Activated CD4-positive, alpha-beta T cell treated with anti-CD3 and anti-CD28 coated beads, Interleukin-10, Interleukin-2, amounts not matched to agents 100 ng/mL and 50 ng/mL, durations not matched to agents 16 hours and 8 hours (primary cell): ENCODE measurements around the gene MUL1.
"Not testable (repeated sequence)": the region's sequence is repeated elsewhere in the genome, so short reads cannot be mapped to it uniquely, and the experiment has no call there.

Experiments
- DNase-seq: peaks from one replicate; pipeline ENCODE4 v3.0.0-alpha.2; 2020

MUL1 gene

DNA sequence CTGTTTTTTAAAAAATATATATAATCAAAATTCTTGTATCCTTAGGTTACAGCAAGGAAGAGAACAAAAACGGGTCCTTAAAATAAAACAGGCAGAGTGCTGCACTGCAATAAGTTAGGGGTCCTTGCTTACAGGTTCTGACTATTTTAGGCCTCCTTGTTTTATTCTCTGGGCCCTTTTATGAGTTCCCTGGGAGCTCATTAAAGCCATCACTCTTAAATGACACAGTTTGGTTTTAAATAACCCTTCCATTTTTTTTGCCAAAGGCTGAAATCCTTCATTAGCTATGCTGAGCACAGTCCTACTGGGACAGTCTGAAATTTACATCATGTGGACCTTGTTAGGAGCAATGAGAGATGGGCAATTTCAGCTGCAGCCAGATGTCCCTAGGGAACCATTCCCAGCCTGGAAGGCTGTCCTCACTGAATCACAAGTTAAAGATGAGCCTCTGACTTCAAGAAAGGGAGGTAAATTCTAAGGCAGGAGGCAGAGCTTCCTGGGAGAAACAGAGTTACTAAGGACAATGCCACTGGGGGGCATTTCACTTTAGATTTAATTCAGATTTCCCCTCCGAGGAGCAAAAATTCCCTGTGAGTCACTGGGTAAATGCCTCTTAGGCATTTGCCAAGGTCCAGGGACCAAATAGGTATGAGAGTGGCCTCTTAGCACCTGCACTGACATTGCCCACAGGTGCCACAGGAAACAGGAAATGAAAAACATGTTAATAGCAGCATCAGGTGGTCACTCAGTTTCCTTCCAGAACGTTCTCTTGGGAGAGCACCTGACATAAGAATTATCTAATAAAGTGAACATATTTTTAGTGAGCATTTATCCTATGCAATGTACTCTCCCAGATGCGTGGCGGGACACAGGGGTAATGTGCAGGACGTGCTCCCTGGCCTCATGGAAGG is 3.8 kb upstream of the MUL1 start:
- DNase-seq, result no peak

DNA sequence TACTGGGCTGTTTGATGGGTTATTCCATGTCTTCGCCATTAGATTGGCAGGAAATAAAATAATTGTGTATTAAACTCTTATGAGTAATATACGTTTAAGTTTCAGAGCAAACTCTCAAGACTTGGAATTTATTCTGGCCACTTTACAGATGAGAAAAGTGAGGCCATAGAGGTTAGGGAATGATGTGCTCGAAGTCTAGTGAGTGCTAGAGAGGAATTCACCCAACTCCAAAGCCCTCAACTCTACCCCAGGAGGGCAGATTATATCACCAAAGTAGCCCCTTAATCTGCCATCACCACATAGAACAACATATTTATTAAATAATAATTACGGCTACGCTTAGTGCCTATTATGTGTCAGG is 440 bp upstream of the MUL1 start:
- no peak for DNase-seq

DNA sequence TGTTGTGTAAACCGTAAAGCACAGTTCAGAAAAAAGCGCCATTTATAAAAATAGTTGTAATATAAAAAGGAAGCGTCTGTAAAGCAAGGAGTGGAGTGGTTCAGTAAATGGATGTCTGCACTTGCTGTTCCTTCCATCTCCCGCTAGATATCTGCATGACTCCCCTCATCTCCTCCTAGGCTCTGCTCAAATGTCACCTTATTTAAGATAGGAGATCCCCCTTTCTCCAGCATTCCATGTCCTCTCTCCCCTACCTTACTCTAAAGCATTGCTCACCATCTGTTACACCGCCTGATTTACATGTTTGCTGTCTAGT is 745 bp downstream of the MUL1 start:
- no peak for DNase-seq

DNA sequence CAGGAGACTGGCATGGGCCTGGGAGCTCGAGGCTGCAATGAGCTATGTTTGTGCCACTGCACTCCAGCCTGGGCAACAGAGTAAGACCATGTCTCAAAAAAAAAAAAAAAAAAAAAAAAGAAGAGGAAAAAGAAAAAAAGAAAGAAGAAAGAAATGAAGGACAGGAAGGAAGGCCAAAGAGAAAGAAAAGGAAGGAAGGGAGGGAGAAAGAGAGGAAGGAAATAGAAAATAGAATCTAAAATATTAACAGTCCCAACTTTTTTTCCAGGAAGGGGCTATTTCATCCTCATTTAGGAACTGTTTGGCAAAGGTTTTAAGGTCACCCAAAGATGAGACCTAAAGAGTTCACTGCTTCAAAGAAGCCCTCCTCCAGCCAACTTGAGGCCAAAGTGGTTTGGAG is 2.5 kb downstream of the MUL1 start:
- DNase-seq, result no peak

DNA sequence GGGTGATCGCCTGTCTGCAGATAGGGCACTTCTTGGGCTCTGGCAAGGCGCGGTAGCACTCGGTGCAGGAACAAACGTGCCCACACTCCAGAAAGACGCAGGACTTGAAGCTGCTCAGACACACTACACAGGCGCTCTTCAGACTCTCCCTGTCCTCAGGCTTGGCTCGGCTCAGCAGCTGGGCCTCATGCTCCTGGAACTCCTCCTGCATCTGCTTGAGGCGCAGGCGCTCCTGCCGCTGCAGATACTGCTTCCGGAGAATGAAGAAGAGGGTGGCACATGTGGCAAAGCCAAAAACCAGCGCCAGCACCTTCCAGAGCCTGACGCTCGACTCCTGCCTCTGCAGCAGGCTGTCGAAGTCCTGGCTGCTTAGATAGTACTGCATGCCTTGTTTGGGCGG is 7.2 kb downstream of the MUL1 start:
- DNase-seq, result no peak

DNA sequence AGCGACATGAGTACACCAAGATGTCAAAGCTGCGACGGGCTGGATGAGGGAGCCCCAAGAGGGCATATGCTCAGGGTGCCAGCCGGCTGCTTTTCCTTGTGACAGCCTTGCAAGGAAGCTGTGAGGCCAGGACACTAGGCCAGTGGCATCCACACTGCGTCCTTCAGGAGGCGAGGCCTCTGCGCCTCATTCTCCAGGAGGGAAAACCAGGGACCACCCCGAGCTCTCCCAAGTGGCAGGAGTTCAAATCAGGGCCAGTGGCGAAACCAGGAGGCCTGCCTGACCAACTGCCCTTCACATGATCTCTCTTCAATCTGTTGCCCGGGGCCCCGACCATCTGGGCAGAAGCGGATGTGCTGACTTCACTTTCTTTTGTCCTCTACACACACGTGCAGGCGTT is 8.2 kb downstream of the MUL1 start:
- no peak for DNase-seq

DNA sequence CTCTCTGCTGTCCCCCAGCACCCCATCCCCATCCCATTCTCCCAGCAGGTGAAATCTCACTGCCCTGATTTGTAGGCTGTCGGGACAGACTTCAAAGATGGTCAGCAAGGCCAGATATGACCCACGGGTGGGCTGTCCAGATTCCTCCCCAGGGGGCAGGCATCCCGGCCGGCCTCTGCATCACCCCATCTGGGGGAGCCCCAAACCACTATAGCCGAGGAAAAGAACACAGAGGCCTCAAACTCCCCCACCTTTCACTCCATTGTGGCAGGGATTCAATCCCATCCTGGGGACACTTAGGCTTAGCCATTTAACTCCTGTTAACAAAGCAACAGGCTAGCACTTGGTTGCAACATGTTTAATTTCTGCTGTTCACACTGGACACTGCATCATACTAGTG is 8.8 kb downstream of the MUL1 start:
- DNase-seq, result no peak

DNA sequence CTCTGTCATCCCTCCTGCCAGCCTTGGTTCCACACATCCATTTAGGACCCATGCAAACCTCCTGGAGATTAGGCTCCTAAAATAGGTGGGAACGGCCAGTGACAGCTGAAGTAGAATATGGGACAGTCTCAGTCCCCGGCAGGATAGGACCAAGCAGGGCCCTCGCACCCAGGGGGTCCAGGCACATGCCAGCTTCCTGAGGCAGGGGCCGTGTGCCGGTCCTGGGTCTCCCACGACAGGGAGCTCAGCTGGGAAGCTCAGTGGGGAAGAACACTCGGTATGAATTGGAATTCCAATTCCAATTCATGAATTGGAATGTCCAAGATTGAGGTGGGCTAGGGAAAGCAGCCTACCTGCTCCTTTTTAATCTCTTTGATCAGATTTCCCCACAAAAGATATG is 9.8 kb downstream of the MUL1 start:
- no peak for DNase-seq

DNA sequence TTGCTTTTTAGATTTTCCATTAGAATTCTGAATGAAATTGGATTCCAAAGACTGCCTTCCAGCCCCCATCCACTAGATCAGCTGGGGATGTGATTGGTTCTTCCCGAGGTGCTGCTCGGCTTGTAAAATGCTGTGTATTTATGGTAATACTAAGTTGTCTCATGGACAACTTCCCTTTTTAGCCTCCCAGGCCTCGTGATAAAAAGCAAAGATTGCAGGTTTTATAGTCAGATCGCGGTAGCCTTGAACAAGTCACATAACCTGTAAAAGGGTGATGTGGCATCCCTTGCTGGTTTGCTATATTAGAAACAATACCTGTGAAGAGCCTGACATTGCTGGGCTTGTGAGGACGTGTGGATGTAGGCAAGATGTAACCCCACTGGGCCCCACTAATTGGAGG is 10.4 kb downstream of the MUL1 start:
- no peak for DNase-seq

DNA sequence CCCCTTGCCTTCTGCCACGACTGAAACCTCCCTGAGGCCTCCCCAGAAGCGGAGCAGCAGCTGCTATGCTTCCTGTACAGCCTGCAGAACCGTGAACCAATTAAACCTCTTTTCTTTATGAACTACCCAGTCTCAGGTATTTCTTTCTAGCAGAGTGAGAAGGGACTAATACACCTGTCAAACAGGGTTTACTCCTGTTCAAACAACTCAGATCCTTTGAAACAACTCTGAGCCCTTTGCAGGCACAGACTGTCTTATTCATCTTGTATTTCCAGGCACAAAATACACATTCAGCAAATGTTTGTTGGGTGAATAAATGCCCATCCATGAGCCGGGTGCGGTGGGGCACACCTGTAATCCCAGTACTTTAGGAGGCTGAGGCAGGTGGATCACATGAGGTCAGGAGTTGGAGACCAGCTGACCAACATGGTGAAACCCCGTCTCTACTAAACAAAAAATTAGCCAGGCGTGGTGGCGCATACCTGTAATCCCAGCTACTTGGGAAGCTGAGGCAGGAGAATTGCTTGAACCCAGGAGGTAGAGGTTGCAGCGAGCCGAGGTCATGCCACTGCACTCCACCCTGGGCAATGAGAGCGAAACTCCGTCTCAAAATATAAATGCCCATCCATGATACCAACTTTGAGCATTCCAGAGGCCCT is 11.1 kb downstream of the MUL1 start:
- not testable (repeated sequence) for DNase-seq

DNA sequence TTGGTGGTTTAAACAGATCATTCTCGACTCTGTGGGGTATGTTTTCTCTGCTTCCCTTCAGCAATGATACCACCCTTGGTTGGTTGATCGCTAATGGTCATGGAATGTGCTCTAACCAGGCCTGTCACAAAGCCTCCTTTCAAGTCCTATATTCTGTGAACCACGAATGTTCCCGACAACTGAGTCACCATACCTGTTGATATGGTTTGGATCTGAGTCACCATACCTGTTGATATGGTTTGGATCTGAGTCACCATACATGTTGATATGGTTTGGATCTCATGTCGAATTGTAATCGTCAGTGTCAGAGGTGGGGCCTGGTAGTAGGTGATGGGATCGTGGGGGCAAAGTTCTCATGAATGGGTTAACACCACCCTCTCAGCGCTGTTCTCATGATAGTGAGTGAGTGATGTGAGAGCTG is 11.7 kb downstream of the MUL1 start:
- peak; percentile 67 for DNase-seq

DNA sequence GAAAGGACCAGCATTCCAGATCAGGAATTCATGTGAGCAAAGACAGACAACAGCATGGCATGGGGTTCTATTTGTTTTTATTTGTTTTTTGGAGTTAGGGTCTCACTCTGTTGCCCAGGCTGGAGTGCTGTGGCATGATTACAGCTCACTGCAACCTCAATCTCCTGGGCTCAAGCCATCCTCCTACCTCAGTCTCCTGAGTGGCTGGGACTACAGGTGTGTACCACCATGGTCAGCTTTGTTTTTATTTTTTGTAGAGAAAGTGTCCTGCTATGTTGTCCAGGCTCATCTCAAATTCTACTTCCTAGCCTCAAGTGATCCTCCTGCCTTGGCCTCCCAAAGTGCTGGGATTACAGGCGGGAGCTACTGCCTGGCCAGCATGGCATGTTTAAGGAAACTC is 12.3 kb downstream of the MUL1 start:
- DNase-seq, result no peak

DNA sequence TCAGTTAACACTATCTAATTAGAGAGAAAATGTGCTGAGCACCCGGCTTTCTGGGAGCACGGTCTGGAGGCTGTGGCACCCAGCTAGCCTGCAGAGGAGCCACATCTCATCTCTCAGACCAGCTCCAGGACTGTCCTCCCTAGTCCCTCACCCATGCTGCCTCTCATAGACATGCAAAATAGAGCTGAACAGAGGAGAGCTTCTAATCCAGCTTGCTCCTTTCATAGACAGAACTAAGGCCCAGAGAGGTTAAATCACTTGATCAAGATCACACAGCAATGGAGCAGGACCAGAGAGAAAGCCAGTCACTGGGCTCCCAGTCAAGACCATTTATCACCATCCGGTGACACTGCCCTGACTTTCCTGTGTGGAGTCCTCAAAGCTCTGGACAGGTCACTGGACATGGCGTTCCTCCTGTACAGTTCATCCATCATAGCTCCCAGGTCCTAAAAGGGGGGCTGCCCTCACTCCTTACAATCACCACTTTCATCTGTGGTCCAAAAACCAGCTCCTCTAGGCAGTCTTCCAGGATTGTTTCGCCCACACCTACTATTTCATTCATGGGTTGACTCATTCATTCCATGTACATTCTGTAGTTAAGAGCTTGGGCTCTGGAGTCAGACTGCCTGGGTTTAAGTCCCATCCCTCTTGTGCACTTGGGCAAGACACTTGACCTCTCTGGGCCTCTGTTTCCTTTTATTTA is 13.2 kb downstream of the MUL1 start:
- DNase-seq, result no peak

DNA sequence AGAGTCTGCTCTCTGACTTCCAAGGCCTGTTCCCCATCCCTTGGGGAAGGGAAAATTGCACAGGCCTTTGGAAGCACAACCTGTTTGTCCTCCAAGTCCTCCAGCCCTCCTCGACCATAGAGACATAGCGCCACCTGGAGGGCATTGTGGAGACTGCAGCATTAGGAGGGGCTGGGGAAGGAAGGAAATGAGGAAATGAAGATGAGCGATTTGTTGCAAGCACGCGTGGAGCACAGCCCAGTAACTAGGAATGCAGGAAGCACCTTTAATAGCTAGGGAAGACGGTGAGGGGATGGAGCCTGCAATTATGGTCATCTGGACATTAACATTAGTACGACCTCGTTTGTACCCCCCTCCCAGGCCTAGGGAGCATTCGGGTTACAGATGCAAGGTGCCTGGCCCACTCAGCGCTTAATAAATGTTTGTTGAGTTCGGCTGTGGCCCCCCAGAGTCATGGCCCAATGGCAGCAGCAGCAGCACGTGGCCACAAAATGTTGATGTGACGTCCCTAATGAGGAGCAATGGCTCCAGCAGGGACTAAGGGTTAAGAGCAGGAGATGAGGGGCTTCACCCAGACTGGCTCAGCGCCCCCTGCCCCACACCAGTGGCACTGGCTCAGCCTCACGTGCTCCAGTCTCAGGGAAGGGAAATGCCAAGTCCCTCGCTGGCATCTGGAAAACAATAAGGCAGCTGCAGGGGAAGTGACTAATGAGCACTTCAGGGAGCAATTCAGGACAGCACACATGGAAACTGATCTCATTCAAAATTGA is 13.9 kb downstream of the MUL1 start:
- DNase-seq, result peak; percentile 83

DNA sequence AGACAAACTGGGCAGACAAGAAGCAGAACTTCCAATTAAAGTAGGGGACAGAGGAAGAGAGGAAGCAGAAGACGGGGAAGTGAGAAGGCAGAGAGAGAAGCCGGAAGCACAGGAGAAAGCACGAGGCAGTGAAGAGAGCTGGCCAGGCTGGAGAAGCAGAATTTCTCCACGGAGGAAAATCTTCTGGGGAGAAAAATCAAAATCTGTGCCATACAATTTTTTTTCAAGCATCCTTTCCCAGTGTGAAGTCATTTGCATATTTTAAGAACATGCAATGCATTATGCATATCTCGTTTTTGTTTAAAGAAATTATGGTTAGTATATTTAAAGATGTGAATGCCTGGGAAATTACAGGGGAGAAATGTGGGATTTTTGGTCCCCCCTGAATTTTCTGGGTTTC is 14.6 kb downstream of the MUL1 start:
- no peak for DNase-seq

DNA sequence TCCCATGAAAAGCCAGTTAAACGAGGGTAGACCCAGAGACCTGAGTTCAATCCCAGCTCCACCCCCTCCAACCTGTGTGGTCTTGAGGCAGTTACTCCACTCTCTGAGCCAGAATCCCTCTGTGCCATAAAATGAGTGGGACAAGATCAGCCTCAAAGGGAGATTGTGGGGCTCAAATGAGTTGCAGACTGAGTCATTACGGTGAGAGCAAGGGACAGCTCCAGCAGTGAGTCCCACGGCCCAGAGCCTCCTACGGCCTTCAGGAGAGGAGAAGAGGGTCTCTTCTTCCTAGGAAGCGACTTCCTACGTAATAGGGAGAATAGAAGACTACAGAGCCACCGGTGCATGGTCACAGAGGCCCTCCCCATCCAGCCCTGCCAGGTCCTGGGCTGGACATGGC is 15.2 kb downstream of the MUL1 start:
- no peak for DNase-seq

DNA sequence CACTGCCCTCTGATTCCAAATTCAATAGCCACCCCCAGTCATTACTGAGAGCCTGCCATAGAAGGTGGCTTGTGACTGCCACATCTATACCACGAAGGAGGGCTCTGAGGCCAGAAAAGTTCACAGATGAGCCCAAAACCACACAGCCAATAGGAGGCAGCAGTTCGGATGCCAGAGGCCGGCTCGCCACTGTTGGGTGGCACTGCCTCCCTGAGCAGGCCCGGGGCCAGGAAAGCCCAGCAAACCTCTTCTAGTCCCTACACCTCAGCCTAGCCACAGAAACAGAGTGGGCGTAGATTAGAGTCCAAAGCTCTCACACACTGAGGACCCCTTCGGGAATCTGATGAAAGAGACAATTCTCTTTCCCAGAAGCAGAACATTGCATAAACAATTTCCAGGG is 16.1 kb downstream of the MUL1 start:
- no peak for DNase-seq

DNA sequence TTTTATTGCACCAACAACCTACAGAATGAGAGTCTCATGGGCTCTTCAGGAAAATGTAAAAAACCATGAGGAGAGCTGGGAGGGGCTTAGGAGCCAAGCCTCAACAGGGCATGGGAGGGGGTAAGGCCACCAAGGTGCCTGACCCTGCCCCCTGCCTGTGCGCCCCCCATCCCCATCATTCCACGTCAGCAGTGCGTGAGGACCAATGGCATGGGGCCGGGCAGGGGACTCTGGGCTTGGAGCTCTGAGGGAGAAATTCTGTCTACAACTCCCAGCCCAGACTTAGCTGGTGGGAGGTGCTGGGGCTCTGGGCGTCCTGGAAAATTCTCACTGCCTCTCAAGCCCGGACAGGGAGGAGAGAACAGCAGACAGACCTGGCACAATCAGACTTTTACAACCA is 16.8 kb downstream of the MUL1 start:
- no peak for DNase-seq

DNA sequence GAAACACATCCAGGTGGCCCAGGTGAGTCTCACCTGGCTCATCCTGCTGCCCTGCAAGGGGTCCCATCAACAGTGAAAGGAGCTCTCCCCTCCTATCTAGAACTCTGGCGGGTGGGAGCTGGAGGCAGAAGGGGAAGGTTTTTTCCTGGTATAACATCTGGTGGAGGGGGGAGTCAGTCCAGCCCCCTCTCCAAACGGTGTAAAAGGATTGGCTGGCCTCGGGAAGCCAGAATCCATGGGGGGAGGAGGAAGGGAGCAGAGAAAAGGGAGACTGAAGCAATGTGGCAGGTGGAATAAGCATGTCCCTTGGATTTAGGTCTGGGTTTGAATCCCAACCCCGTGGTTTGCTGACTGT is 20.7 kb downstream of the MUL1 start:
- DNase-seq, result no peak

DNA sequence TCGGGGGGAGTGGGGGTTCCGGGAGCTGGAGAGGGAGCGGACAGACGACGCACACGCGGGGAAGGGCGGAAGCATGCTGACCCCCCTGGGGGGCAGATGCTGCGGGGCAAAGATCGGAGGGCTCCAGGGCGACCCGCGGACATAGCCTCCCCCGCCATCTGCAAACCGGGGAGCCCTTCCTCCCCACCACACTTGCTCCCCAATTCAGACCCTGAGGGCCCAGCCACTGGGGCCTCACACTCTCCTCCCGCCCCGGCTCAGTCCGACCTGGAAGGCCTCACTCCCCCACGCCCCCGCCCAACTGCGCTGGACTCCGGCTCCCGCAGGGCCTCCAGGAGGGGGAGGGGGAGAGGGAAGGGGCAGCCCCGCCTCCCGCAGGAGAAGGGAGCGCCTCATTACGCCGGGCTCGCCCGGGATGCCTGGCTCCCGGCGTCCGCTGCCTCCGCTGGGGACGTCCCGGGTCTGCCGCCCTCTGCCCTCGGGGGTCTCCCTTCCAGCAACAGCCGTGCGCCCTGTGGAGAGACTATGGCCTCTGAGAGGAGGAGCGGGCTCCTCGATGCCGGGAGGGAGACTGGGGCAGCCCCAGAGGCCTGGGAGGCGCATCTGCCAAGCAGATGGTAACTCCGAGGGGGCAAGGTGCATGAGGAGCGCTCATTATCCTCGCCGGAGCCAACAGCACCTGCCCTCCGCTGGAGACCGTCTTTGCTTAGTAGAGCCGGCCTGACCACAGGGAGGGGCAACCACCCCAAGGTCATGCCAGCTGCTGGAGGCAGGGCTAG is 21.3 kb downstream of the MUL1 start:
- no peak for DNase-seq

DNA sequence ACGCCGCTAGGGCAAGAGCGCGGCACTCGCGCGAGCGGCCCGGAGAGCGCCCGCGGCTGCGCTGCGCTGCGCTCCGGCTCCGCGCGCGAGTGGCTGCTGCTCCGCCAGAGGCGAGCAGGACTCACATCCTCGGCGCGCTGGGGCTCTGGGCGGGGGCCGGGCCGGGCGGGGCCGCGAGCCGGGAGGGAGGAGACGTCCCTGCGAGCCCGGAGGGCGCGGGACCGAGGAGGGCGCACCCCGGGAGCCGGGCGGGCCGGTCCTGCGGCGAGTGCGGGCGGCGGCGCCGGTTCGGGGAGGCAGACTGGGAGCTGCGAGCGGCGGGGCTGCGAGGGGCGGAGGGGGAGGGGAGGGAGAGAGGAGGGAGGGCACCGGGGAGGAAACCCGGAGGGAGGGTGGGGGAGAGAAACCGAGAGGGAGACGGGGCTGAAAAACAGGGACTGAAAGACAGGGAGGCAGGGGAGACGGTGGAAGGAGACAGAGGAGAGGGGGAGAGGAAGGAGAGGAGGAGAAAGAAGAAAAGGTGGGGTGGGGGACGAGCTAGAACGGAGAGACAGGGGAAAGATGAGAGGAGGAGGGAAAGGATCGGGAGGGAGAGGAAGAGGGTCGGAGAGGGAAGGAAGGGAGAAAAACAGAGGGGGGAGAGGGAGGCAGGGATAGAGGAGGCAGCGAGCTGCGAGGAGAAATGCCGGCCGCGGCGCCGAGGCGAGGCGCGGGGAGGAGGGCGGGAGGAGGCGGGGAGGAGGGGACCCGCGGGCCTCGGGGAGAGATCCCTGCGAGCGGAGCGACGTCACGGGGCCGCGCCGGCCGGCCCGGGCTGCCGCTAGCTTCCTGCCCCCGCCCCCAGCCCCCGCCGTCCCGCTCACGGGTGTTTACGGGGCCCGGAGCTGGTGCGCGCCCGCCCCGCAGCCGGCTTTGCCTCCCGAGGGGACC is 22.2 kb downstream of the MUL1 start, which contains the start of gene CAMK2N1:
Gene CAMK2N1, minus strand, starts transcription at position 684 of the 930 bp plus-strand sequence. CDS start 831 bp downstream, outside the sequence.
- DNase-seq, result peak; percentile 29
